GM12891 (cell line): ENCODE measurements around the gene PPP2R3B.

Experiments used
- POLR2A ChIP-seq: IDR thresholded peaks from 2 replicates; pipeline ENCODE4 v1.6.1; 2011; ENCODE audit warnings: low read depth, low read length, control low read depth
- TAF1 ChIP-seq: IDR thresholded peaks from 2 replicates; pipeline ENCODE4 v1.6.1; 2011; ENCODE audit warnings: low read depth, low read length, control low read depth

GRCh38 chrX:351736-352135 is 35.0 kb downstream of the PPP2R3B start:
- no peak for TF ChIP-seq POLR2A
- no peak for TF ChIP-seq TAF1
